ENCODE data around the gene ASIC1.

- no peak for TF ChIP-seq POLR2A (IDR thresholded peaks at IDR 0.05)
- peak; percentile 46 to 96 (median 84) for TF ChIP-seq CTCF (IDR thresholded peaks at IDR 0.05)
Measured at GRCh38 chr12:50055831-50056638, 1.4 kb upstream of the ASIC1 start.
